Measurements from ENCODE around the gene NOD1. TPM values are rescaled to one million over a fixed set of nuclear protein-coding genes. Genes with fewer than 3 reads are reported as not detected.

NOD1 gene
- total RNA-seq, 1 donor from 2014 or later, result 13.0 TPM

DNA sequence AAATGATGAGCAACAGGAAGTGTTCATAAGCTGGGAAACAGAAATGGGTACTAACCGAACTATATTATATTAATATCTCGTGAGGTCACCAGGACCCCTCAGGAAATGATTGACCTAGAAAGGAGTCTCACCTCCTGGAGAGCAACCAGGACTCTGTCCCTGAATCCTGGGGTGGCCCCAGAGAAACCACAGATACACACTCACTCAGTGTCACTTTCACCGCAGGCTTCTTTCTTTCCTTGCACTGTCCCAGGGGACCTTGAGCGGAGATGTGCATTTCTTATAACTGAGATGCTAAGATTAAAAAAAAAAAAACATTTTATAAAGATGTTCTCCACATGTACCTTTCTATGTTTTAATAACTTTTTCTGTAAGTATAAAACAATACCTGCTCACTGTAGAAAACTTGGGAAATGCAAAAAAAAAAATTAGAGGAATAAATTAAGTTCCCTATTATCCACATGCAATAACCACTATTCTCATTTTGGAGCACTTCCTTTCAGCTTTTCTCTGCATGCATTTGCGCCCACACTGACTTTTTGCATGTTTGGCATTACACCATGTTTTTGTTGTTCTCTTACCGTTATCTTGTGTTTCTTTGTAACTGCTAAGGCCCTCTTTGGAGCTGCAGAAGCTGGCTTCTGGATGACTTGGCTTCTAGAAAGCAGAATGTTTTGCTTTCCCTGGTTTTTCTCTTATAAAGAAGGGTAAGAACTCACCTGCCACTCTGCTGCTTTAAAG, 15.0 kb downstream of the NOD1 start:
- H3K36me3 ChIP-seq (ENCODE audit: control insufficient read depth in 3 of 3, insufficient read depth in 3 of 3, low read length in 3 of 3), result no peaks in the 10 kb centered on the region
- peak overlapping the region in 1 of 3 donors; percentile 46 for H3K9ac ChIP-seq (ENCODE audit: low read depth in 1 of 3, low read length in 3 of 3)
- no peaks in the 10 kb centered on the region for H3K27me3 ChIP-seq (ENCODE audit: control insufficient read depth in 3 of 3, insufficient read depth in 3 of 3, low read length in 3 of 3)
- peaks cover 24 to 35% (median 25%) of the 10 kb centered on the region in 3 donors for H3K4me1 ChIP-seq (ENCODE audit: control insufficient read depth in 3 of 3, insufficient read depth in 3 of 3, low read length in 3 of 3)
- peak overlapping the region in 1 of 3 donors; percentile 41 for H3K4me3 ChIP-seq (ENCODE audit: low read length in 3 of 3)
- peak overlapping the region; percentile 17 for H3K27ac ChIP-seq (ENCODE audit: low read depth, low read length)
- no peaks in the 10 kb centered on the region for H3K9me3 ChIP-seq (ENCODE audit: control insufficient read depth in 3 of 3, low read length in 3 of 3)

- Histone ChIP-seq H3K27ac (ENCODE audit: low read depth, low read length) (no peak overlapping the region), H3K4me3 (ENCODE audit: low read length in 3 of 3) (no peak overlapping the region), H3K9ac (ENCODE audit: low read depth in 1 of 3, low read length in 3 of 3) (no peak overlapping the region), H3K36me3 (ENCODE audit: control insufficient read depth in 3 of 3, insufficient read depth in 3 of 3, low read length in 3 of 3) (peaks cover 0 to 5% (median 3%) of the 10 kb centered on the region in 3 donors), H3K4me1 (ENCODE audit: control insufficient read depth in 3 of 3, insufficient read depth in 3 of 3, low read length in 3 of 3) (peaks cover 18 to 32% (median 20%) of the 10 kb centered on the region in 3 donors), H3K9me3 (ENCODE audit: control insufficient read depth in 3 of 3, low read length in 3 of 3) (no peaks in the 10 kb centered on the region), H3K27me3 (ENCODE audit: control insufficient read depth in 3 of 3, insufficient read depth in 3 of 3, low read length in 3 of 3) (no peaks in the 10 kb centered on the region)
These were observed 16.4 kb downstream of the NOD1 start for GRCh38 chr7:30462179-30462578.

DNA sequence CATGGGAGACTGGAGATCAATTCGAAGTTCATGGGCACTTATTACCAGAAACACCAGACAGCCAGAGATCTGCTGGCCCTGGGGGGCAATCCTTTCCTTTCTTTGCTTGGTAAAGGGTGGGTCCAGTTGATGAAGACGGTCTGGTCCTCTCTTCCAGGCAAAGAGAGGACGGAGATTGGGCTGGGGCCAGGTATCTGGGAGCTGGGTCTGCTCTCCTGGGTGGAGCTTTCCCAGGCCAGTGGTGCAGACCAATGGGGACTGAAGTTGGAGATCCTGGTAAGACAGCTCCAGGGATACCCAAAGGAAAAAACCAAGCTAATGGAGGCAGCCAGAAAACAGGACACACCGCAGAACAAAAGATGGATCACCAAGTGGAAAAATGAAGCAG, 18.3 kb downstream of the NOD1 start:
- Histone ChIP-seq H3K4me3 (ENCODE audit: low read length in 3 of 3) (no peak overlapping the region), H3K36me3 (ENCODE audit: control insufficient read depth in 3 of 3, insufficient read depth in 3 of 3, low read length in 3 of 3) (peaks cover 10 to 16% (median 13%) of the 10 kb centered on the region in 3 donors), H3K27me3 (ENCODE audit: control insufficient read depth in 3 of 3, insufficient read depth in 3 of 3, low read length in 3 of 3) (no peaks in the 10 kb centered on the region), H3K9ac (ENCODE audit: low read depth in 1 of 3, low read length in 3 of 3) (no peak overlapping the region), H3K27ac (ENCODE audit: low read depth, low read length) (peak overlapping the region; percentile 73), H3K9me3 (ENCODE audit: control insufficient read depth in 3 of 3, low read length in 3 of 3) (no peaks in the 10 kb centered on the region), H3K4me1 (ENCODE audit: control insufficient read depth in 3 of 3, insufficient read depth in 3 of 3, low read length in 3 of 3) (peaks cover 9 to 23% (median 14%) of the 10 kb centered on the region in 3 donors)

- Histone ChIP-seq H3K4me1 (ENCODE audit: control insufficient read depth in 3 of 3, insufficient read depth in 3 of 3, low read length in 3 of 3) (peaks cover 9 to 17% (median 12%) of the 10 kb centered on the region in 3 donors), H3K4me3 (ENCODE audit: low read length in 3 of 3) (no peak overlapping the region), H3K27ac (ENCODE audit: low read depth, low read length) (peak overlapping the region; percentile 73), H3K9ac (ENCODE audit: low read depth in 1 of 3, low read length in 3 of 3) (peak overlapping the region in 1 of 3 donors; percentile 9), H3K9me3 (ENCODE audit: control insufficient read depth in 3 of 3, low read length in 3 of 3) (no peaks in the 10 kb centered on the region), H3K27me3 (ENCODE audit: control insufficient read depth in 3 of 3, insufficient read depth in 3 of 3, low read length in 3 of 3) (no peaks in the 10 kb centered on the region), H3K36me3 (ENCODE audit: control insufficient read depth in 3 of 3, insufficient read depth in 3 of 3, low read length in 3 of 3) (peaks cover 12 to 21% (median 18%) of the 10 kb centered on the region in 3 donors)
These were observed 18.9 kb downstream of the NOD1 start for GRCh38 chr7:30459591-30460245.

DNA sequence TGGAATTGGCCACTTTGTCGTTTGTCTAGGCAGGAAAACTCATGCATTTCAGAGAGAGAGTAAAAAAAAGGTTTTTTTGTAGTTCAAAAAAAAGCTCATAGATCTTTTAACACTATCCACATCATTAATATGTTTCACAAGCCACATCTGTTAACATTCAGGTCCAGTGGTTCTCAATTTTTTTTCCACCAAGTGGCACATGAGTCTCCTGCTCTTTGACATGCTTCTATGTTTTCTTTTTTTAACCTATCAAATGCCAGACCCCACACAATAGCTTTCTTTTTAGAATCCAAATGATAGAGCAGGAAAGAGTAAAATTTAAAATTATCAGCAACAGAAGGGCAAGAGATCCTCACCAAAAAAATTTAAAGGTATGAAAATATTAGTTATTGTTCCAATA, 20.3 kb downstream of the NOD1 start:
- Histone ChIP-seq H3K27me3 (ENCODE audit: control insufficient read depth in 3 of 3, insufficient read depth in 3 of 3, low read length in 3 of 3) (no peaks in the 10 kb centered on the region), H3K4me3 (ENCODE audit: low read length in 3 of 3) (no peak overlapping the region), H3K4me1 (ENCODE audit: control insufficient read depth in 3 of 3, insufficient read depth in 3 of 3, low read length in 3 of 3) (peaks cover 9 to 14% (median 10%) of the 10 kb centered on the region in 3 donors), H3K27ac (ENCODE audit: low read depth, low read length) (no peak overlapping the region), H3K9me3 (ENCODE audit: control insufficient read depth in 3 of 3, low read length in 3 of 3) (no peaks in the 10 kb centered on the region), H3K36me3 (ENCODE audit: control insufficient read depth in 3 of 3, insufficient read depth in 3 of 3, low read length in 3 of 3) (peaks cover 16 to 29% (median 21%) of the 10 kb centered on the region in 3 donors), H3K9ac (ENCODE audit: low read depth in 1 of 3, low read length in 3 of 3) (no peak overlapping the region)

DNA sequence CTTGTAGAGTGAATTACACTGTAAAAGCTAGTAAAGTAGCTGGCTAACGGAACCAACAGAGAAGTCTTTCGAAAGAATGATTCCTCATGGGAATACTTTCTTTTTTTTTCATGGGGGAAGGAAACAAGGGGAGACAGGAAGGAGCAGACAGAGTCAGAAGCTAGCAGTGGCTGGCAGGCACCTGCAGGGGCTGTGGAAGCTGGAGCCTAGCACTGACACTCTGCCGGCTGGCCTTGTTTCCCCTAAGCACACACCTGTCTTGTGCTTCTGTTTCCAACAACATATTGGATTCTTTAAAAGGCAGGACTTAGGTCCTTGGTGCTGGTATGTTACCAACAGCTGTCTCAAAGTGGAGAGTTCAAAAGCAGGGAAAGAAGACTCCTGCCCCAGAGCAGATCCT, 24.7 kb downstream of the NOD1 start:
- Histone ChIP-seq H3K9ac (ENCODE audit: low read depth in 1 of 3, low read length in 3 of 3) (no peak overlapping the region), H3K4me3 (ENCODE audit: low read length in 3 of 3) (no peak overlapping the region), H3K27ac (ENCODE audit: low read depth, low read length) (peak overlapping the region; percentile 10), H3K27me3 (ENCODE audit: control insufficient read depth in 3 of 3, insufficient read depth in 3 of 3, low read length in 3 of 3) (no peaks in the 10 kb centered on the region), H3K36me3 (ENCODE audit: control insufficient read depth in 3 of 3, insufficient read depth in 3 of 3, low read length in 3 of 3) (peaks cover 42 to 66% (median 46%) of the 10 kb centered on the region in 3 donors), H3K9me3 (ENCODE audit: control insufficient read depth in 3 of 3, low read length in 3 of 3) (no peaks in the 10 kb centered on the region), H3K4me1 (ENCODE audit: control insufficient read depth in 3 of 3, insufficient read depth in 3 of 3, low read length in 3 of 3) (peaks cover 9 to 10% (median 9%) of the 10 kb centered on the region in 3 donors)

DNA sequence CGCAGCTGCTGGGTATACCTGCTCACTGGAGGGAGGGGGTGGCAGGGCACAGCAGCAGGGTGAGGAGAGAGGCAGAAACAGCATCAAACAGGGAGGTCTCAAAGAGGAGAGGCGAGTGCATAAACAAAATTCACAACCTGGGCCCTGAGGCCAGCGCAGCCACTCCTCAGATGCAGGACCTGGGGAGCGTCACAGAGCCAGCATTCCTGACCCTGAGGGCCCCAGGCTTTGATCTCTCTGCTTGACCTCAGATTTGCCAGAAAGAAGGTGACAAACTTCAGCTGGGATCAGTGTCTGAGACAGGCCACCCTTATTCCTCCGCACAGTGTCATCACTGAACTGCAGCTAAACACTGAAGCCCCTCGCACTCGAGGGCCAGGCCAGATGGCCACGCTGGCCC, 25.6 kb downstream of the NOD1 start:
- Histone ChIP-seq H3K36me3 (ENCODE audit: control insufficient read depth in 3 of 3, insufficient read depth in 3 of 3, low read length in 3 of 3) (peaks cover 47 to 75% (median 52%) of the 10 kb centered on the region in 3 donors), H3K4me3 (ENCODE audit: low read length in 3 of 3) (no peak overlapping the region), H3K9ac (ENCODE audit: low read depth in 1 of 3, low read length in 3 of 3) (no peak overlapping the region), H3K9me3 (ENCODE audit: control insufficient read depth in 3 of 3, low read length in 3 of 3) (no peaks in the 10 kb centered on the region), H3K27me3 (ENCODE audit: control insufficient read depth in 3 of 3, insufficient read depth in 3 of 3, low read length in 3 of 3) (no peaks in the 10 kb centered on the region), H3K27ac (ENCODE audit: low read depth, low read length) (no peak overlapping the region), H3K4me1 (ENCODE audit: control insufficient read depth in 3 of 3, insufficient read depth in 3 of 3, low read length in 3 of 3) (peaks cover 9 to 10% (median 9%) of the 10 kb centered on the region in 3 donors)

DNA sequence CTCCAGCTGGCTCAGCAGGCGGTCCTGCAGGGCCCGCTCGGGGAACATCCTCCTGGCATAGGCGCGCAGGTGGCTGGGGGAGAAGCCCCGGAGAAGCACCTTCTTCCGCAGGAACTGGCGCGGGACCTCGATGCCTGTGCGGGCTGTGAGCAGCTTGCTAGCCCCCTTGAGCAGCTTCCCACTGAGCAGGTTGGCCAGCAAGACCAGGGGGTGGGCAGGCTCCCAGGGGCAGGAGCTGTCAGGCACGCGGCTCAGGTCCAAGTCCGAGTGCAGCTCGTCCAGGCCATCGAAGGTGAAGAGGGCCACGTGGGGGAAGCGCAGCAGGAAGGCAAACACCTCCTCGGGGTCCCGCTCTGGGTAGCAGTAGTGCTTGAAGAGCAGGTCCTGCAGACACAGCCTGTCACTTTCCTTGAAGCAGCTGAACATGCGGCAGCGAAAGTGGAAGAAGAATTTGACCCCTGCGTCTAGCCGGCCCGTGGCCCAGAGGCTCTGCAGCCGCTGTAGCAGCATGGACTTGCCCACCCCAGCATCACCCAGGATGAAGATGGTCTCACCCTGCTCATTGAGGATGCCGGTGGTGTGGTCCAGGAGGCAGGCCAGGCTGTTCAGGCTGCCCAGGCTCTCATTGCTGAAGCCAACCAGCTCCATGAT, 26.2 kb downstream of the NOD1 start:
- no peak overlapping the region for H3K4me3 ChIP-seq (ENCODE audit: low read length in 3 of 3)
- H3K4me1 ChIP-seq (ENCODE audit: control insufficient read depth in 3 of 3, insufficient read depth in 3 of 3, low read length in 3 of 3), result peaks cover 9 to 10% (median 9%) of the 10 kb centered on the region in 3 donors
- H3K36me3 ChIP-seq (ENCODE audit: control insufficient read depth in 3 of 3, insufficient read depth in 3 of 3, low read length in 3 of 3), result peaks cover 52 to 78% (median 52%) of the 10 kb centered on the region in 3 donors
- H3K27ac ChIP-seq (ENCODE audit: low read depth, low read length), result no peak overlapping the region
- no peaks in the 10 kb centered on the region for H3K27me3 ChIP-seq (ENCODE audit: control insufficient read depth in 3 of 3, insufficient read depth in 3 of 3, low read length in 3 of 3)
- H3K9me3 ChIP-seq (ENCODE audit: control insufficient read depth in 3 of 3, low read length in 3 of 3), result no peaks in the 10 kb centered on the region
- no peak overlapping the region for H3K9ac ChIP-seq (ENCODE audit: low read depth in 1 of 3, low read length in 3 of 3)

- H3K27ac ChIP-seq (ENCODE audit: low read depth, low read length), result no peak overlapping the region
- H3K9me3 ChIP-seq (ENCODE audit: control insufficient read depth in 3 of 3, low read length in 3 of 3), result no peaks in the 10 kb centered on the region
- H3K36me3 ChIP-seq (ENCODE audit: control insufficient read depth in 3 of 3, insufficient read depth in 3 of 3, low read length in 3 of 3), result peaks cover 55 to 82% (median 58%) of the 10 kb centered on the region in 3 donors
- H3K4me3 ChIP-seq (ENCODE audit: low read length in 3 of 3), result no peak overlapping the region
- no peaks in the 10 kb centered on the region for H3K27me3 ChIP-seq (ENCODE audit: control insufficient read depth in 3 of 3, insufficient read depth in 3 of 3, low read length in 3 of 3)
- H3K9ac ChIP-seq (ENCODE audit: low read depth in 1 of 3, low read length in 3 of 3), result no peak overlapping the region
- H3K4me1 ChIP-seq (ENCODE audit: control insufficient read depth in 3 of 3, insufficient read depth in 3 of 3, low read length in 3 of 3), result peaks cover 9 to 10% (median 9%) of the 10 kb centered on the region in 3 donors
These were observed 26.9 kb downstream of the NOD1 start for GRCh38 chr7:30451539-30452279.

Measured in skeletal muscle tissue (tissue), 4 donors.